ENCODE data around the gene PPP6R2. TPM values are rescaled to one million over a fixed set of nuclear protein-coding genes. Genes with fewer than 3 reads are reported as not detected.
A peak's percentile ranks its signal among the peaks of the same experiment; 100 is the strongest.
"Not testable (repeated sequence)": the region's sequence is repeated elsewhere in the genome, so short reads cannot be mapped to it uniquely, and the experiment has no call there.

The PPP6R2 gene
- total RNA-seq, 2 experiments from 2014 or later, result 56.5 to 58.9 TPM

DNA sequence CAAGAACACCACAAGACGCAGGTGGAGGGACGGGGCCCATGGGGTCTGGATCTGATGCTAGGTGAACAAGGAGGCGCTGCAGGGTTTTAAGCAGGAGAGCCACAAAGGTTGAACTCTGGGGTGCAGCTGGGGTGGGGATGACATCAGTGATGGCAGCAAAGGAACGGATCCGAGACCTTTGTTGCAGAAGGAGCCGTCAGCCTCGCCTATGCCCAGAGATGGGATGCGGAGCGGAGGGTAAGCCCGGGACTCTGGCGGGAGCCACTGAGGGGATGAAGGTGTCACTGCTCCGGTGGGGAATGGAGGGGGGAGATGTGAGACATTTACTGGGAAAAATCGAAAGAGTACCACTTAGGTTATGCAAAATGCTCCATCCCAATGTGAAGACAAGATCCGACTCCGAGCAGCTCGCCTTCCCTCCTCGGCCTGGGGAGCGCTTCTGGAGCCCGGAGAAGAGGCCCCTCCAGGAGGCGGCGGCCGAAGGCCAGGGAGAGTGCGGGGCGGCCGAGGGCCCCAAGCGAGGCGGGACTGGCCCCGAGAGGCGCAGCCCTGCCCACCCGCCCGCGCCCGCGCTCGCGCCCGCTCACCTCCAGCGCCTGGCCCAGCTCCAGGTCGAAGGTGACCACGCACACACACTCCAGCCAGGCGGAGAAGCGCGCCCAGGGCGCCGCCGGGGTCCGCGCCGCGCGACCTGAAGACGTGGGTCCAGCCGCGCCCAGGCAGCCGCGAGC, 16.7 kb upstream of the PPP6R2 start:
- no peak for DNase-seq
- H3K4me1 Mint-ChIP-seq, result peaks cover 23% of the 10 kb centered on the region
- ChIA-PET POLR2A (interaction anchor here (0.6 to 3.0 kb wide), 6 partner anchors 11 to 149 kb away, joined by 3 to 11 read pairs (median 4); no protein-coding TSS in a partner anchor), CTCF (interaction anchor here (0.6 to 1.5 kb wide), 5 partner anchors 15 to 89 kb away, joined by 3 to 10 read pairs (median 4); partner anchors contain the start of gene HDAC10)
- no peaks in the 10 kb centered on the region for H3K9me3 Mint-ChIP-seq
- H3K27ac Mint-ChIP-seq, result no peak overlapping the region
- no peaks in the 10 kb centered on the region for H3K36me3 Mint-ChIP-seq (ENCODE audit: low read depth)
- peak overlapping the region; percentile 73 for H3K4me3 Mint-ChIP-seq
- peaks cover 21% of the 10 kb centered on the region for H3K27me3 Mint-ChIP-seq

DNA sequence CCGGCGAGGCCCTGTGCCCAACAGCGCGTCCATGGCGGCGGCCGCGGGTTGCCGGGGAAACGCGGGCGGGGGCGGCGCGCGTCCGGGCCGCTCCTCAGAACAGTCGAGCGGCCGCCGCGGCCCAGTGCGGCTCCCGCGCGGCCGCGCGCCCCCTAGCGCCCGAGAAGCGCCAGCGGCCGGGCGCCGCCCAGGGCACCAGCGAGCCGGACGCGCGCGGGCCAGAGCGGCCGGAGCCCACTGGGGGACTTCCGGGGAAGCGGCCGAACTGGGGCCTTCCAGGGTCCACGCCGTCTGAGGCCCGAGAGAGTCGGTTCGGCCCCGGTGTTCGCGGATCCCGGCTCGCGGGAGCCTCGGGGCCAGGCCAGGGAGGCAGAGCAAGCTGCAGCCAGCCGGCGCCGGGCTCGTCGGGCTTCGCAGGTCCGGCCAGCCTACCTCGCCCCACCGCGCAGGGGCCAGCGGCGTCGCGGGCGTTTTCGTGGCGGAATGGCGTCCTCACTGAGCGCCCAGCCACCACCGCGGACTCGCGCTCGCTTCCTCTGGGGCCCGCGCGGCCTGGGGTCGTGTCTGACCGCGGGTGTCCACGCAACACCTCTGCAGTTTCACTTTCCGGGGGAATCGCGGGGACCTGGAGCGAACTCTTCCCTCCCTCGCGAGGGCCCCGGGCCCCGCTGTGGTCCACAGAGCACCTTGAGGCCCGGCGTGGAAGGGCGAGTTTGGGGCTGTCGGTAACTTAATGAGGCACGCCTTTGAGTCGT, 16.0 kb upstream of the PPP6R2 start, which contains the start of gene DENND6B:
Gene DENND6B (minus strand): TSS at position 57 of the 755 bp plus-strand sequence. CDS start 24 bp downstream, at position 33.
- Mint-ChIP-seq H3K27me3 (peaks cover 21% of the 10 kb centered on the region), H3K4me1 (peaks cover 23% of the 10 kb centered on the region)
- POLR2A ChIA-PET, result interaction anchor here (0.7 to 3.0 kb wide), 6 partner anchors 12 to 148 kb away, joined by 3 to 11 read pairs (median 3); no protein-coding TSS in a partner anchor

DNA sequence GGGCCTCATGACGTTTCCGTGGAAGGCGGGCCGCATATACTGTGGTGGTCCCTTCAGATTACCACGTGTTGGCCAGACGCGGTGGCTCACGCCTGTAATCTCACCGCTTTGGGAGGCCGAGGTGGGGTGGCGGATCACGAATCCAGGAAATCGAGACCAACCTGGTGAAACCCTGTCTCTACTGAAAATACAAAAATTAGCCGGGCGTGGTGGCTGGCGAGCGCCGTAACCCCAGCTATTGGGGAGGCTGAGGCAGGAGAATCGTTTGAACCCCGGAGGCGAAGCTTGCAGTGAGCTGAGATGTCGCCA, 15.5 kb upstream of the PPP6R2 start:
- Mint-ChIP-seq H3K36me3 (ENCODE audit: low read depth) (no peaks in the 10 kb centered on the region), H3K9me3 (no peaks in the 10 kb centered on the region), H3K4me3 (peak overlapping the region; percentile 79), H3K4me1 (peaks cover 23% of the 10 kb centered on the region), H3K27me3 (peaks cover 21% of the 10 kb centered on the region), H3K27ac (peak overlapping the region; percentile 54)
- DNase-seq, result no peak
- CTCF ChIA-PET, result interaction anchor here (0.6 to 3.6 kb wide), 11 partner anchors 13 to 198 kb away, joined by 3 to 21 read pairs (median 5); partner anchors contain the start of genes HDAC10 and SCO2
- POLR2A ChIA-PET, result interaction anchor here (0.7 to 3.0 kb wide), 4 partner anchors 13 to 76 kb away, joined by 3 to 11 read pairs (median 6); no protein-coding TSS in a partner anchor

More for the DNA sequence above, 16.0 kb upstream of the PPP6R2 start, which contains the start of gene DENND6B:
- H3K36me3 Mint-ChIP-seq (ENCODE audit: low read depth), result no peaks in the 10 kb centered on the region
- CTCF ChIA-PET, result interaction anchor here (0.6 to 3.6 kb wide), 10 partner anchors 13 to 198 kb away, joined by 3 to 21 read pairs (median 4); partner anchors contain the start of genes HDAC10 and SCO2
- peak; percentile 75 for DNase-seq
- peak within 1 kb of the TSS; percentile 79 for H3K4me3 Mint-ChIP-seq
- peak within 1 kb of the TSS; percentile 54 for H3K27ac Mint-ChIP-seq
- no peaks in the 10 kb centered on the region for H3K9me3 Mint-ChIP-seq

DNA sequence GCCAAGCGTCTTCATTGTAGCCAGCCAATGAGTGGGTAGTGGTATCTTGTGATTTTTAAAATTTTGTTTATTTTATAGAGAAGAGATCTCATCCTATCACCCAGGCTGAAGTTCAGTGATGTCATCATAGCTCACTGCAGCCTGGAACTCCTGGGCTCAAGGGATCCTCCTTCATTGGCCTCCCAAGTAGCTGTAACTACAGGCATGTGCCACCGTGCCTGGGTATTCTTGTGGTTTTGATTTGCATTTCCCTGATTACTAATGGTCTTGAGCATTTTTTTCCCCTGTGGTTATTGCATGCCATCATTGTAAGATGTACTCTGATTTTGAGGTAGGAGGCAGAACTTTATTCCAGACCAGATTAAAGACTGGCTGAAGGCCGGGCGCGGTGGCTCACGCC, 13.9 kb upstream of the PPP6R2 start:
- DNase-seq, result no peak
- peaks cover 21% of the 10 kb centered on the region for H3K27me3 Mint-ChIP-seq
- no peaks in the 10 kb centered on the region for H3K9me3 Mint-ChIP-seq
- peaks cover 23% of the 10 kb centered on the region for H3K4me1 Mint-ChIP-seq
- H3K36me3 Mint-ChIP-seq (ENCODE audit: low read depth), result no peaks in the 10 kb centered on the region
- ChIA-PET CTCF (interaction anchor here (1.1 to 3.6 kb wide), 5 partner anchors 12 to 56 kb away, joined by 3 to 21 read pairs (median 6); no protein-coding TSS in a partner anchor), POLR2A (no interaction called here)
- no peak overlapping the region for H3K27ac Mint-ChIP-seq
- H3K4me3 Mint-ChIP-seq, result no peak overlapping the region

DNA sequence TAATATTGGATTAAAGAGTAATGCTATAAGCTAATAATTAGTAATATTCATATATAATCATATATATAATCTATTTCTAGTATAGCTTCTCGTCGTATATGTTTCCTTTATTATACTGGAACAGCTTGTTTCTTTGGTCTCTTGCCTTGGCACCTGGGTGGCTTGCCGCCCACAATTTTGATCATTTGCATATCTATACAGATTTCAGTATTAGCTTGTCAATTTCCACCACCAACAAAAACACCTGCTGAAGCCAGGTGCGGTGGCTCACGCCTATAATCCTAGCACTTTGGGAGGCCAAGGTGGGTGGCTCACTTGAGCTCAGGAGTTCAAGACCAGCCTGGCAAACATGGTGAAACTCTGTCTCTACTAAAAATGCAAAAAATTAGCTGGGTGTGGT, 8.7 kb upstream of the PPP6R2 start:
- H3K36me3 Mint-ChIP-seq (ENCODE audit: low read depth); H3K4me3 Mint-ChIP-seq; H3K4me1 Mint-ChIP-seq; H3K27ac Mint-ChIP-seq; H3K9me3 Mint-ChIP-seq; H3K27me3 Mint-ChIP-seq; DNase-seq; POLR2A ChIA-PET: not testable (repeated sequence)
- CTCF ChIA-PET, result interaction anchor here (1.0 to 1.4 kb wide), 2 partner anchors 44 to 59 kb away, joined by 5 to 6 read pairs; no protein-coding TSS in a partner anchor

DNA sequence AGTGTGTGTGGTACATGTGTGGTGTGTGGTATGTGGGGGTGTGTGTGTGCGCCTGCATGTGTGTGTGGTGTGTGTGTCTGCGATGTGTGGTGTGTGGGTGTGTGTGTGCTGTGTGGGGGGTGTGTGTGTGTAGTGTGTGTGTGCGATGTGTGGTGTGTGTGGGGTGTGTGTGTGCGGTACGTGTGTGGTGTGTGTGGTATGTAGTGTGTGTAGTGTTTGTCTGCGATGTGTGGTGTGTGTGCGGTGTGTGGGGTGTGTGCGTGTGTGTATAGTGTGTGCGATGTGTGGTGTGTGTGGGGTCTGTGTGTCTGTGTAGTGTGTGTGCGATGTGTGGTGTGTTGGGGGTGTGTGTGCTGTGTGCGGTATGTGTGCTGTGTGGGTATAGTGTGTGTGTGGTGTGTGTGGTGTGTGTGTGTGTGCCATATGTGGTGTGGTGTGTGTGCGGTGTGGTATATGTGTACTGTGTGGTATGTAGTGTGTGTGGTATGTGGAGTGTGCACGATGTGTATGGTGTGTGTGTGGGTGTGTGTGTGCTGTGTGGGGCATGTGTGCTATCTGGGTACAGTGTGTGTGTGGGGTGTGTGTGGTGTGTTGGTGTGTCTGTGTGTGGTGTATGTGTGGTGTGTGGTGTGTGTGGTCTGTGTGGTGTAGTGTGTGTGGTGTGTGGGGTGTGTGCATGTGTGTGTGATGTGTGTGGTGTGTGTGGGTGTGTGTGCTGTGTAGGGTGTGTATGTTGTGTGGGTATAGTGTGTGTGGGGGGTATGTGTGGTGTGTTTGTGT, 5.7 kb upstream of the PPP6R2 start:
- ChIA-PET POLR2A (no interaction called here), CTCF (no interaction called here)
- no peaks in the 10 kb centered on the region for H3K9me3 Mint-ChIP-seq
- H3K27me3 Mint-ChIP-seq, result no peaks in the 10 kb centered on the region
- no peak overlapping the region for H3K4me3 Mint-ChIP-seq
- no peak for DNase-seq
- peaks cover 9% of the 10 kb centered on the region for H3K4me1 Mint-ChIP-seq
- H3K27ac Mint-ChIP-seq, result no peak overlapping the region
- no peaks in the 10 kb centered on the region for H3K36me3 Mint-ChIP-seq (ENCODE audit: low read depth)

DNA sequence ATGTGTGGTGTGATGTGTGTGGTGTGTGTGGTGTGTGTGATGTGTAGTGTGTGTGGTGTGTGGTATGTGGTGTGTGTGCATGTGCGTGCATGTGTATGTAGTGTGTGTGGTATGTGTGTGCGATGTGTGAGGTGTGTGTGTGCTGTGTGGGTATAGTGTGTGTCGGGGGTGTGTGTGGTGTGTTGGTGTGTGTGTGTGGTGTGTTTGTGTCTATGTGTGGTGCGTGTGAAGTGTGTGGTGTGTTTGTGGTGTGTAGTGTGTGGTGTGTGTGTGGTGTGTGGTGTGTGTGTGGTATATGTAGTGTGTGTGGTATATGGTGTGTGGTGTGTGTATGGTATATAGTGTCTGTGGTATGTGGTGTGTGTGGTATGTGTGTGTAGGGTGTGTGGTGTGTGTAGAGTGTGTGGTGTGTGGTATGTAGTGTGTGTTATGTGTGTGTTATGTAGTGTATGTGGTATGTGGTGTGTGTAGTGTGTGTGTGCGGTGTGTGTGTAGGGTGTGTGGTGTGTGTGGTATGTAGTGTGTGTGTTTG, 5.0 kb upstream of the PPP6R2 start:
- ChIA-PET POLR2A (no interaction called here), CTCF (no interaction called here)
- Mint-ChIP-seq H3K36me3 (ENCODE audit: low read depth) (no peaks in the 10 kb centered on the region), H3K27me3 (no peaks in the 10 kb centered on the region), H3K4me3 (no peak overlapping the region), H3K27ac (no peak overlapping the region), H3K4me1 (peaks cover 11% of the 10 kb centered on the region), H3K9me3 (no peaks in the 10 kb centered on the region)
- DNase-seq, result no peak

DNA sequence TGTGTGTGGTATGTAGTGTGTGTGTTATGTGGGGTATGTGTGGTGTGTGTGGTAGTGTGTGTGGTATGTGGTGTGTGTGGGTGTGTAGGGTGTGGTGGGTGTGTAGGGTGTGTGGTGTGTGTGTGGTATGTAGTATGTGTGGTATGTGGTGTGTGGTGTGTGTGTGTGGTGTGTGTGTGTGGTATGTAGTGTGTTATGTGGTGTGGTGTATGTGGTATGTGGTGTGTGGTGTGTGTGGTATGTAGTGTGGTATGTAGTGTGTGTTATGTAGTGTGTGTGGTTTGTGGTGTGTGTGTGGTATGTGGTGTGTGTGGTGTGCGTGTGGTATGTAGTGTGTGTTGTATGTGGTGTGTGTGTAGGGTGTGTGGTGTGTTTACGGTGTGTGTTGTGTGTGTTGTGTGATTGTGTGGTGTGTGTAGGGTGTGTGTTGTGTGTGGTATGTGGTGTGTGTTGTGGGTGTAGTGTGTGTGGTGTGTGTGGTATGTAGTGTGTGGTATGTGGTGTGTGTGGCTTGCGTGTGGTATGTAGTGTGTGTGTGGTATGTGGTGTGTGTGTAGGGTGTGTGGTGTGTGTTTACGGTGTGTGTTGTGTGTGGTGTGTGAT, 4.2 kb upstream of the PPP6R2 start:
- Mint-ChIP-seq H3K4me3 (no peak overlapping the region), H3K27me3 (no peaks in the 10 kb centered on the region), H3K36me3 (ENCODE audit: low read depth) (no peaks in the 10 kb centered on the region), H3K27ac (no peak overlapping the region), H3K9me3 (no peaks in the 10 kb centered on the region), H3K4me1 (peaks cover 11% of the 10 kb centered on the region)
- CTCF ChIA-PET, result no interaction called here
- POLR2A ChIA-PET, result no interaction called here
- DNase-seq, result no peak

DNA sequence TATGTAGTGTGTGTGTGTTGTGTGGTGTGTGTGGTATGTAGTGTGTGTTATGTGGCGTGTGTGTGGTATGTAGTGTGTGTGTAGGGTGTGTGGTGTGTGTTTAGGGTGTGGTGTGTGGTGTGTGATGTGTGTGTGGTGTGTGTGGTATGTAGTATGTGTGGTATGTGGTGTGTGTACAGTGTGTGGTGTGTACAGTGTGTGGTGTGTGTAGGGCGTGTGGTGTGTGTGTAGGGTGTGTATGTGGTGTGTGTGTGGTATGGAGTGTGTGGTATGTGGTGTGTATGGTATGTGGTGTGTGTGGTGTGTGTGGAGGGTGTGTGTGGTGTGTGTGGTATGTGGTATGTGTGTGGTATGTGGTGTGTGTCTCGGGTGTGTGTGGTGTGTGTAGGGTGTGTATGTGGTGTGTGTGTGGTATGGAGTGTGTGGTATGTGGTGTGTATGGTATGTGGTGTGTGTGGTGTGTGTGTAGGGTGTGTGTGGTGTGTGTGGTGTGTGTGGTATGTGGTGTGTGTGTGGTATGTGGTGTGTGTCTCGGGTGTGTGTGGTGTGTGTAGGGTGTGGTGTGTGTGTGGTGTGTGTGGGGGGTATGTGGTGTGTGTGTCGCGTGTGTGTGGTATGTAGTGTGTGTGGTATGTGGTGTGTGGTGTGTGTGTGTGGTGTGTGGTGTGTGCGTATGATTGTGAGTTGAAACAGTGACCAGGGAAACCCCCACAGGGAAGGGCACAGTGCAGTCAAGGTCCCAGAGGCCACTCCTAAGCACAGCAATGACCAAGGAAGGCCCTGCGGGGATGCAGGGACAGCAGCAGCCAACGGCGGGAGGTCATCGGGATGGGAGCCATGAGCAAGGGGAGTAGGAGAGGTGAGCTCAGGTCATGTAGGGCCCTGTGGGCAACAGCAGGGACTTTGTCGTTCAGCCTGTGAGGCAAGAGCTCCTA, 2.9 kb upstream of the PPP6R2 start:
- ChIA-PET POLR2A (interaction anchor here (1.0 to 1.4 kb wide), 4 partner anchors 33 to 281 kb away, joined by 3 read pairs; partner anchors contain the start of genes NCAPH2 and PLXNB2), CTCF (interaction anchor here (1.3 to 2.7 kb wide), 8 partner anchors 11 to 101 kb away, joined by 3 to 21 read pairs (median 10); partner anchors contain the start of genes DENND6B and HDAC10)
- Mint-ChIP-seq H3K9me3 (no peaks in the 10 kb centered on the region), H3K4me1 (peaks cover 11% of the 10 kb centered on the region), H3K27me3 (no peaks in the 10 kb centered on the region), H3K36me3 (ENCODE audit: low read depth) (no peaks in the 10 kb centered on the region), H3K4me3 (no peak overlapping the region), H3K27ac (no peak overlapping the region)
- DNase-seq, result peak; percentile 29

DNA sequence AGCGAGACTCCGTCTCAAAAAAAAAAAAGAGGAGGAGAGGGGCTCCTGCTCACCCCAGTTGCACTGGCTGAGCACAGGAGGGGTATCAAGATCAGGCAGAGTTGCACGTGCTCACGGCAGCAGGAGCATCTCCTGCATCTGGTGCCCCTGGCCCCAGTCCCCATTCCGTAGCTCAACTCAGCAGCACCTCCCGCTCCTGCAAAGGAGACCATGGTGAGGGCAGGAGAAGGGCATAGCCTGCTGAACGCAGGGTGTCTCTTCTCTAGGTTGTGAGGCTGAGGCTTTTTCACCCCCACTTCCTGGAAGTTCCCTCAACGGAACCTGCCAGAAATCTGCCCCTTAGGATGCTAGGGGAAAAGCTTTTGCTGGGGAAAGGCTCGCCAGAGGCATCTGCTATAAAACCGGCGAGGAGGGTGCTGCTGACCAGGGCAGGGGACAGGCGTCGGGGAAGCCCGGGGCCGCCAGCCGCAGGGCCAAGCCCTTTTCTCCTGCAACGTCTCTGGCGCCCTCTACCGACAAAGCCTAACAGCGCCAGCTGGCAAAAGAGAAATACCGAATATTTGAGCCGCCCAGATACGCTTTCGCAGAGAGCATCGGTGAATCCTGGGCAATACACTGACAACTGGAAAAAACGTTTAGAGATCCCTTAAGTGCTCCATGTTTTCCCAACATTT, 1.0 kb upstream of the PPP6R2 start:
- Mint-ChIP-seq H3K36me3 (ENCODE audit: low read depth) (no peaks in the 10 kb centered on the region), H3K27me3 (no peaks in the 10 kb centered on the region), H3K9me3 (no peaks in the 10 kb centered on the region), H3K4me3 (peak overlapping the region; percentile 77), H3K4me1 (peaks cover 11% of the 10 kb centered on the region), H3K27ac (peak overlapping the region; percentile 88)
- CTCF ChIA-PET, result interaction anchor here (0.6 to 2.7 kb wide), 25 partner anchors 9 to 279 kb away, joined by 3 to 21 read pairs (median 5); partner anchors contain the start of genes CHKB, DENND6B, HDAC10 and SCO2
- POLR2A ChIA-PET, result interaction anchor here (0.8 to 1.6 kb wide), 11 partner anchors 9 to 279 kb away, joined by 3 to 10 read pairs (median 3); partner anchors contain the start of genes DENND6B, HDAC10 and PLXNB2
- DNase-seq, result peak; percentile 89

All from activated CD4-positive, alpha-beta memory T cell treated with anti-CD3 and anti-CD28 coated beads, Interleukin-2, amount 10 ng/mL, durations not matched to agents 7 days and 5 days (primary cell).